ENCODE results near the gene SORBS1.

- TF ChIP-seq CTCF (IDR thresholded peaks at IDR 0.05; ENCODE audit: insufficient read depth, low read length) (no peak), POLR2AphosphoS5 (IDR thresholded peaks at IDR 0.05; ENCODE audit: low read depth) (no peak), REST (IDR thresholded peaks at IDR 0.05; ENCODE audit: insufficient replicate concordance, low read depth) (no peak), GABPA (IDR thresholded peaks at IDR 0.05; ENCODE audit: low read depth) (no peak)
Observed at GRCh38 chr10:95303950-95304349, 257.2 kb downstream of the SORBS1 start.
